Stimulated activated CD8-positive, alpha-beta memory T cell treated with anti-CD3 and anti-CD28 coated beads, Interleukin-4, amount 100 ng/mL, for 4 hours (primary cell): ENCODE data around the gene TNNI2.
A peak's percentile ranks its signal among the peaks of the same experiment; 100 is the strongest.

Experiments used
- DNase-seq, 2 donors: peaks; one replicate each; pipeline ENCODE4 v3.0.0-alpha.2; 2020; ENCODE audit warnings: low read depth in 2 of 2, low spot score in 1 of 2

Gene TNNI2

DNA sequence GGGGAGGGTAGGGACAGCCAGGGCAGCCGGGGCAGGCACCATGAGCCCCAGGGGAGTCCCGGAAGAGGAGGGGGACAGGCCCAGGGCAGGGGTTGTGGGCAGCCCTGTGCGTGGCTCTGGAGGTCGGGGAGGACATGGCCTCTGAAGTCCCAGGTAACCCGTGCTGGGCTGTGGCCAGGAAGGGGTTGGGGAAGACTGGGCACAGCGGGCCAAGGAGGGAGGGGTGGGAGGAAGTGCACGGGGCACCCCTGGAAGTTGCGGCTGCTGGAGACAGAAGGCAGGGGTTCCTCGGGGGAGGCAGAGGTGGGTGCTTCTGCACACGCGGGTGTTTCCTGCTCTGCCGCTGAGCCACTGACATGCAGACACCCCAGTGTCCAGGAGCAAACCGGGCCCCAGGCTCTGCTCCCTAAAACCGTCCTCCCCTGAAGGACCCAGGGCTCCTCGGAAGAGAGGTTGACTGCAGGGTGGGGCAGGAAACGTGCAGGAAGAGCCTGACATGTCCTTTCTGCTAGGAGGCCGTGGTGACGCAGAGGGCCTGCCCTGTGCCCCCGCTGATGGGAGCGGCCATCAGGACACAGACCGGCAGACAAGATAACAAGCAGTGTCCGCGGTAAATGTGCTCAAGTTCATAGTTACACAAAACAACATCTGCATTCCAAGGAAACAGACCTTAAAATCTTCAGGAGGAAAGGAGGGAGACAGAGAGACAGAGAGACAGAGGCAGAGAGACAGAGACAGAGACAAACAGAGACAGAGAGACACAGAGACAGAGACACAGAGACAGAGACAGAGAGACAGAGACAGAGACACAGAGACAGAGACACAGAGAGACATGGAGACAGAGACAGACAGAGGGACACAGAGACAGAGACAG, 5.7 kb downstream of the TNNI2 start:
- no peak for DNase-seq

DNA sequence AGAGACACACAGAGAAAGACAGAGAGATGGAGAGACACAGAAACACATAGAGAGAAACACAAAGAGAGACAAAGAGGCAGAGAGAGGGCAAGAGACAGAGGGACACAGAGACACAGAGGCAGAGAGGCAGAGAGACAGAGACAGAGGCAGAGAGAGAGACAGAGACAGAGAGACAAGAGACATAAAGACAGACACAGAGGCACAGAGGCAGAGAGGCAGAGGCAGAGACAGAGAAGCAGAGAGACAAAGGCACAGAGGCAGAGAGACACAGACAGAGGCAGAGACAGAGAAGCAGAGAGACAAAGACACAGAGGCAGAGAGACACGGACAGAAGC, 6.3 kb downstream of the TNNI2 start:
- no peak for DNase-seq

DNA sequence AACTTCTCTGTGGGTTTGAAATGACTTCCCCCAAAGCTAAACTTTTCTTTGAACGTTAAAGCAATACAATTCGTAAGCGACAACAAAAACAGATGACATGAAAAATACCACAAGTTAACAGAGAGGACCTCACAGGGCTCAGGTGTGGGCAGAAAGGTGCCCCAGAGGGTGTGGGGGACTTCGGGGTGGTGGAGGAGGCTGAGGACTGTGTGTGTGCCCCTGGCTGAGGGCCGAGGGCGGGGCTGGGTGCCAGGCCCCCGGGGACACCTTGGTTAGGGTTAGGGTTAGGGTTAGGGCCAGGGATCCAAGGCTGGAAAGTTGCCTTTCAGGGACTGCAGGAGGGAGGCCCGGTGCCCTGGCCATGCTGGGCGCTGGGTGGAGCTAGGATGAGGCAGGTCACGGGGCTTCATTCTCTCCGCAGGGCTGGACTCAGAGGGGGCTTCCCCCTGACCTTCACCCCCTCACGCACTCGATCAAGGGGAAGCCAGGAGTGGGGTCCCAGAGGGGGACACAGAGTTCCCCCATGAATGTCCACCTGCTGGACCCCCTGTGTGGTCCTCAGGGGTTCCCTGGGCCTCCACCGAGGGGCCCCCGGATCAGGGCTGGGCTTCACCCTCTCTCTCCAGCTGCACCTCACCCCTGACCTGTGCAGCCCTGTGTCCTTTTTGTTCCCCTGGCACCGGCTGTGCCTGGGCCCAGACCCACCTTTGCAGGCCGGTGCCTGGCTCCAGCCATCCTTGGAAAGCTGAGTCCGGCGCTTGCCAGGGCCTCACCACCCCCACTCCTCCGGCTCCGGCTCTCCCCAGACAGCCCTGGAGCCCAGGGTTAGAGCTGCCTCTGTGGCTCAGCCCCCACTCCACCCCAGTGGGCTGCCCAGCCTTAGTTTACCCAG, 7.0 kb downstream of the TNNI2 start:
- no peak for DNase-seq

DNA sequence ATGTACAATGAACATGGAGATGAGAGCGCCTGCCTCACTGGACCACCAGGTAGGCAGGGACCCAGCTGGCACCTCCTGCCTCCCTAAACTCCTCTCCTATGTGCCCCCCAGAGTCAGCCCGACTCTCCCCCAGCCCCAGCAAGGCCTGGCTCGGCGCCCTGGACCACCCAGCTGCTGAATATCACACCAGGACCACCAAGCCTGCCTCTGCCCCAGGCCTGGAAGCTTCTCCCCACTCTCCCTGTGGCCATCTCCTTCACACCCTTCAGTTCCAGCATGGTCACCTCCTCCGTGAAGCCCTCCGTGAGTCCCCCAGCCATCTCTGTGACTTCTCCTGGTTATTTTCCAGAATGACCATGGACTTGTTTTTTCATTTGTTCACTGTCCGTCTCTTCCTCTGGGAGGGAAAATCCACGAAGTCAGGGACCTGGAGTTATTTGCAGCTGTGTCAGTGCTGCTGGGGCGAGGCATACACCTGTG, 7.7 kb downstream of the TNNI2 start:
- DNase-seq, result no peak

DNA sequence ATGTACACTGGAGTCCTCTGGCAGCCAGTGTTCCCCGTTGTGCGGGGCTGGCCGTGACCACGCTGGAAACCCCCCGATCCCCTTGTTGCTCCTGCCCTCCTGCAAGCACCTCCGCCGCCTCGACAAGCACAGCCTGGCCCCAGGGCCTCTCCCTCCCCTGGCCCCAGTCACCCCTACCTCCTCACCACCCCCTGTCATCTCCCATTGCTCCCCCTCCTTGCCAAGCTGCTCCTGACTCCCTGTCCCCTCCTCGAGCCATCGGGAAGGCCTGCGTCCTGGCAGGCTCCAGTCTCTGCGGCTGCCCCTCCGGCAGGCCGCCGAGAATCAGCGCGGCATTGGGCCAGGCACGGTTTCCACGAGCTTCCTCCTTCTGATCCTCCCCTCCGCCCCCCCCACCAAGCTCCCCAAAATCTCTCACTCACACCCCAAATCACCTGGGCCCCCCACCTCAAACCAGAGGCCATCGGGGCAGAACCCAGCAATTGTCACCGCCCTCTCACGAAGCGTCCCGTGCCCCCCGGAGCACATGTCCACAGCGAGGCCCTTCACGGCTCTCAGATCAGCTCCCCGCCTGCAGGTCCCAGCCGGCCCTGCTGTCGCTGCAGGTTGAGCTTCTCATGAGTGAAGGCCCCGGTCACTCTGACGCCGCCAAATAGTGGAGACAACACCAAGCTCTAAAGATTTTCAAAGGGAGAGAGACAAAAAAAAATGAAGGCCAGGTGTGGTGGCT, 8.4 kb downstream of the TNNI2 start:
- no peak for DNase-seq

DNA sequence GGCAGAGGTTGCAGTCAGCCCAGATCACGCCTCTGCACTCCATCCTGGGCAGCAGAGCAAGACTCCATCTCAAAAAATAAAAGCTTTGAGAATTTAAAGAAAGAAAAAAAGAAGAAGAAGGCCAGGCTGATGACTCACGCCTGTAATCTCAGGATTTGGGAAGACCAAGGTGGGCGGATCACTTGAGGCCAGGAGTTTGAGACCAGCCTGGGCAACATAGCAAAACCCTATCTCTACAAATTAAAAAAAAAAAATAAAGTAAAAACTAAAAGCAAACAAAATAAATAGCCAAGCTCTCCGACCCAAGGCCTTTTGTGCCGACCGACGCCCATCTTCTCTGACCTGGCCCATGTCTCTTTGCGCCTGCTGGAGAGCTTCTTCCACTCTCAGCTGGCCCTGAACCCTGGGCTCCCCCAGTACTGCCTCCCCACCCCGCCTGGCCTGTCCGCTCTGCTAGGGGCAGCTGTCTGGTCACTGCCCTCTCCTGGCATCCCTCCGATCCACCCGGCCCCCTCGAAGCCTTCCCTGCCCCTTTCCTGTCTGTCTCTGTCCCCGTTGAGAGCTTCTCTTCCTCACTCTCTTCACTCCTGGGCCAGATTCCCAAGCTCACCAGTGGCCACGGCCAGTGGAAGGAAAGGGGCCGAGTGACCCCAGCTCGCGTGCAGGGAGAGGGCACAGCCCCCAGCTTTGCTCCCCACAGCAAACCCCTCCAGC, 9.3 kb downstream of the TNNI2 start:
- no peak for DNase-seq

DNA sequence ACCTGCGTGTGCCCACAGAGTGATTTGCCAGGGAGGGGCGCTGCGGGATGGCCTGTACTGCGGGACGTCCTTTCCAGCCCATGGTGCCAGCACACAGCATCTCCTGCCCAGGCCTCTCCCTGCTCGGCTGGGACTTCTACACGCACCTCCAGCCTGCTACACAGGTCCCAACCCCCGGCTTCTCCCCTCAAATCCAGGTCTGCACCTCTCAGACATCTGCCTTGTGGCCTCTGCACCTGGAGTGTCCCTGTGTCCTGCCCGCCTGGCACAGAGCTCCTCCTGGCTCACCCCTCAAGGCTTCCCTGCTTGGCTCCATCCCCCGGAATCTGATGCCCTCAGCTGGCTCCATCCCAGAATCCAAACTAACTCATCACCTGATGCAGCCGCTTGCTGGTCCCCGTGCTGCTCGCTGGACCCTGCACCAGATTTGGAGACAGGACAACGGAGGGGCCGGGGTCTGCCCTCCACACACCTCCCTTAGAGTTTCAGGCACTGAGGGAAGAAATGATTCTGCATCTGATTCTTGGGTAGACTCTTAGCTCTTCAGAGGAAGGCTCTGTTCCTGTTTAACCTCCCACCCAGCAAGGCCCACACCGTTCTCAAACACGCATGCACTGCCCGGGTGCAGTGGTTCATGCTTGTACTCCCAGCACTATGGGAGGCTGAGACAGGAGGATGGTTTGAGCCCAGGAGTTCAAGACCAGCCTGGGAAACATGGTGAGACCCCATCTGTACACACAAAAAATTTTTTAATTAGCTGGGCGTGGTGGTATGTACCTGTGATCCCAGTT, 10.1 kb downstream of the TNNI2 start:
- no peak for DNase-seq

DNA sequence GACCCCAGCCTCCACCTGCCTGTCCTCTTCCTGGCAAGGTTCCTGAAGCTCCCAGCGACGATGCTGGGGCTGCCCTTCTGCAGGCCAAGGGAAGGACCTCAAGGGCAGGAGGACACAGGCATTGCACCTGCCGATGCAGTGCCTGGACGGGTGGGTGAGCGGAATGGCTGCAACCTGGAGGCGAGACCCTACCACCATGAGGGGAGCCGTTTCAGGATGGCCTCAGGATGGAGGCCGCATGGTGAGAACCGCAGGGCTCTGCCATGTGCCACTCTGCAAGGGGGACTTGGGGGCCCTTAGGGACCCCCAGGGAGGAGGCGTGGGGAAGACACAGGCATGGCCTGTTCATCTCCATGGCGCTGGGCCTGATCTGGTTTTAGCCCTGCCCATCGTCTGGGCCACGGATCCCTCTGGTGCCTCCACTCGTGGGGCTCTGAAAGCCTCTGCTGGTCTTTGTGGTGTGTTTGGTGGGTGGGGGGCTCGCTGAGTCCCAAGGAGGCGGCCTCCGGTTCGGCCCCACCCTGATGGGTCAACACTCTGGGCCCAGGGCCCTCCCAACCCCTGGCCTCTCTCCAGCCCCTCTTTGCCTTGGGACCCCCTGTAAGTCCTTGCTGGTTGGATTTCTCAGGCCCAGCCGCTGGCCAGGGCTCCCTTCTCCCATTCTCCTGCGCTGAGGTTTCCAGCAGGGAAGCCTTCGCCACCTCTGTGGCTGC, 12.8 kb downstream of the TNNI2 start:
- no peak for DNase-seq

DNA sequence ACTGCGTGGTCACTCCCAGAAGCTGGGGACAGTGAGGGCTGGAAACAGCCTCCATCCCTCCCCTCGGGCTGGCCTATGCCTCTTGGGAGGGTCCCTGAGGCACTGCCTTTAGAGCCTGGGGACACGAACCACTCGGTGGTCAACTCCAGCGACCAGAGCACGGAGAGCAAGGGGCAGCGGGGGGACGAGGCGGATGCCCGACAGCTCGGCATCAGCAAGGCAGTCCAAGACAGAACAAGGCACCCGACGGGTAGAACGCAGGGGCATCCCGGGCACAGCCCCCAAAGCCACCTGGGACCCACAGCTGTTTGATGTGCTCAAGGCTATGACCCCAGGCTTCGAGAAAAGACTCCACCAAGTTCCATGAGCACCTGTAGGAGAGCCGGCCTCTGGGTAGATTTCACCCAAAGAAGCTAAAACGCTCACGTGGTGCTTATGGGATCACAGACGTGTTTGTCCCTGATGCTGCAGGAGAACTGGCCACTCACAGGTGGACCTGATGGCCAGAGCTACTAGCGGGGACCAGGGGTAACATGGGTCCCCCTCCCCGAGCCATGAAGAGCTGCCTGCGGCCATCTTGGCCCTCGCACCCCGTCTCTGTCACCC, 13.6 kb downstream of the TNNI2 start:
- DNase-seq, result no peak

DNA sequence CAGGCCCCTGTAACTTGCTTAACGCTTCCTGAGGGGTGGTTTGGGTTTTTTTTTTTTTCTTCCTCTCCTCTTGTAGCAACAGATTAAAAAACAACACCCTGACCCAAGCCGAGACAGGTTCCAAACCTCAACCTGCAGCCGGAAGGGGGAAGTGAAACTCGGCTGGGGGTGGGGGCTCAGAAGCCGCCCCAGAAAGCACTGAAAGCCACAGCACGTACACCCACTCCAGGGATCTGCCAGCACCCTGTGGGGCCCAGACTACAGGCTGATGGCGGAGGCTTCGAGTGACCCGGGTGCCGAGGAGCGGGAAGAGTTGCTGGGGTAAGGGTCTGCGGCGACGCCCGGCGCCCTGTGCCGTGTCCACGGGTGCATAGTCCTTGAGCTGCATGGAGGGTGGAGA, 14.1 kb downstream of the TNNI2 start, which contains the start of gene LSP1:
LSP1 (plus strand) TSS at position 208 of the 400 bp plus-strand sequence; CDS start at position 269, 61 bp downstream.
- DNase-seq, result peak; percentile 53 to 71

DNA sequence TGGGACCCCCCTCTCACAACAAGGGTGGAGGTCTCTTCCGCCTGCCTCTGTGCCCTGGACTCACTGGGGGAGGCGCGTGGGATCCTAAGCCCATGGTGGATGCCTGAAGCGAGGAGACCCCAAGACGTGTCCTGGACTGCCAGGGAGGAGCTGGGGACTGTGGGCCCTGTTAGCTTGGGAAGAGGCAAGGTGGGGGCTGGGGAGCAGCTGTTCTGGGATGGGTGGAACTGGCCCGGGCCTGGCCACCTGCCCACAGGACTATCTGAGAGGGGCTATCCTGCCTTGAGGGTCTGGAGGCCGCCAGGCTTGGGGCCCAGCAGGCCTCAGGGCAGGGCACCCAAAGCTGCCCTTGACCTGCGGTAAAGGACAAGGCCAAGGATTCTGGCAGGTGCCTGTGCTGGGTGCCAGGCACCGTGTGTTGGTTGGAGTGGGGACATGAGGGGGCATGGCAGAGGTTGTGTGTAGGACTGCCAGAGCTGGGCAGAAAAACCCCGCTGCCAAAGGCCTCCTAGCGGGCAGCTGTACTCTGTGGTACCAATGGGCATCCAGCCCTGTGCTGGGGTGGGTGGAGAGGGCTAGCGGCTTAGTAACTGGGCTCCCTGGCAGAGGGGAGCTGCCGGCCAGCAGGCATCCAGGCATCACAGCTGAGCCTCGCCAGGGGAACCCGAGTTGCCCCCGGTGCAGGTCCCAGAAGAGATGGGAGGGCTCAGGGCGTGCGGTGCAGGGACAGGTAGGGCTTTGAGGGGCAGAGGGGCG, 14.8 kb downstream of the TNNI2 start:
- DNase-seq, result no peak

DNA sequence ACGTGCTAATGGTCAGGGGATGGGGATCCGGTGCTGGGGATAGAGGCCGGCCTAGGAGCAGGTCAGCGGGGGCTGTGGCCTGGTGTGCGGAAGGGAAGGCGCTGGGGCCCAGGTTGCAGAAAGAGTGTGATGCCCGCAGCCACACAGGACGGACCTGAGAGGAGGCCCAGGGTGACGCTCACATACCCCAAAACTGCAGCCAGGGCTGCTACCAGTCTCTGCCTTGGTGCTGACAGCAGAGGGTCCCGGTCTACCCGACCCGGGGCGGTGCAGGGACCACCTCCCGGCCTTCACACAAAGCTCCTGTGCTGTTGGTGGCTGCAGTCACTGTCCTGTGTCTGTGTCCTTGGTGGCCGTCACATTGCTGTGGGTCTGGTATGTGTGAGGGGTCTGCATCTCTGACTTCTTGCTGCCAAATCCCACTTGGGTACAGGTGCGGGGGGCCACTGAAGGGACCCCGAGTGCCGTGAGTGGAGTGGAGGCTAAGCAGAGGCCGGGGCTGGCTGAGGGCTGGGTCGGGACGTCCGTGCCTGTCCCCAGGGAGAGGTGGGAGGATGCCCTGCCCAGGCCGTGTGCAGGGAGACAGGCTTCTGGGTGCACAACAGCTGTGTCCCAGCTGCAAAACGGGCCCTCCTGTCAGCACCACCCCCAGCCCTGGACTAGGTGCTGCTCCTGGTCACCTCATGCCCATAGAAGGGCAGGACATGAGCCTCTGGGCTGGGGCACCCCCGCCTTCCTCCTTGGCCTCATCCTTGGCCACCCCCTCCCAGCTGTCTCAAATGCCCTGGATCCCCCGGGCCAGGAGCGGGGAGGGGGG, 15.6 kb downstream of the TNNI2 start:
- DNase-seq, result no peak

DNA sequence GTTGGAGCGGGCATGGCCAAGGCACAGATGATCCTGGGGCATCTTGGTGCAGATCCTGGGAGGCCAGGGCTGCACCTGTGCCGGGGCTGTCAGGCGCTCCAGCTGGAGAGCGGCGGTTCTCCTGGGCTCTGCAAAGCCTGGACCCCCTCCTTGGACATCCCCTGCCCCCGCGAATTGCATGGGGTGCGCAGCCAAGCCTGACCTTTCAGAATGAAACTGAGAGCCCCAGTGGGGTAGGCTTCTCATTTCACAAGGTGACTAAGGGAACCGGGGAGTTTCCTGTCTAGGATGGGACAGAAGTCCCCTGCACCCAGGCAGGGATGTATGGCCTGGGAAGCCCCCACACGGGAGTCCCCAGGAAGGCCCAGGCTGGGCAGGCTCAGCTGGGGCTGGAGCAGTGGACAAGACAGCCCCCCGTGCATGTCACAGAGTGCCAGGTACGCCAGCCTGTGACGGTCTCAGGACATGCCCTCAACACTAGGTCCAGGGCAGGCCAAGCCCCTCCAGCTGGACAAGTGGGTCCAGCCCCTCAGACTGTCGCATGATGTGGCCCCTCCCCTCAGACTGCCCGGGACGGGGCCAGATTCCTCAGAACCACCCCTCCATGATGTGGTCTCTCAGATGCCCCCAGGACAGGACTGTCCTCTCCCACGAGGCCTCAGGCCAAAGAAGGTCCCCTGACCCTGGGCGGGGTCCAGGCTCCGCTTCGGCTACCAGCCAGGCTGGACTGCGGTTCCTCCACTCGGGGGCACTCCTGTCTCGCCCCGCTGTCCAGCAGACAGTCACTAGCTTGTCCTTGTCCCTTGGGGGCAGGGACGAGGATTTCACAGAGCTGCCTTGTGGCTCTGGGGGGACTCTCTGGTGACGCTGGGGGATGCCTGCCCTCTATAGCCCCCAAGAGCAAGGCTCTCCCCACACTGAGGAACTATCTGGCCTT, 16.4 kb downstream of the TNNI2 start:
- DNase-seq, result no peak

DNA sequence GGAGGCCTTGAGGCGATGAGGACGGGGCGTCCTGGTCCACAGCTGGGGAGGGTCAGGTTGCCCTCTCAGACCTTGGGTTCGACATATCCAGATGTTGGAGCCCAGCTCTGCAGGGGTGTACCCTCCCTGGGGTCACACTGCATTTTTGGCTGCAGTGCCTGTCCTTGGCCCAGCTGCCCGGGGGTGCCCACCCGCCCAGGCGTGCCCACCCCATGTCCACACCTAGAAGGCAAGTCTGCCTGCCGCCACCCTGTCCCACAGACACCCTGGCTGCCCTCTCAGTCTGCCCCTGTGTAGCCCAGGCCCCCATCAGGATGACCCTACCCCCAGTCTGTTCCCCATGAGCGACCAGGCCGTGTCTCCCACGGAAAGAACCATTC, 17.1 kb downstream of the TNNI2 start:
- no peak for DNase-seq

DNA sequence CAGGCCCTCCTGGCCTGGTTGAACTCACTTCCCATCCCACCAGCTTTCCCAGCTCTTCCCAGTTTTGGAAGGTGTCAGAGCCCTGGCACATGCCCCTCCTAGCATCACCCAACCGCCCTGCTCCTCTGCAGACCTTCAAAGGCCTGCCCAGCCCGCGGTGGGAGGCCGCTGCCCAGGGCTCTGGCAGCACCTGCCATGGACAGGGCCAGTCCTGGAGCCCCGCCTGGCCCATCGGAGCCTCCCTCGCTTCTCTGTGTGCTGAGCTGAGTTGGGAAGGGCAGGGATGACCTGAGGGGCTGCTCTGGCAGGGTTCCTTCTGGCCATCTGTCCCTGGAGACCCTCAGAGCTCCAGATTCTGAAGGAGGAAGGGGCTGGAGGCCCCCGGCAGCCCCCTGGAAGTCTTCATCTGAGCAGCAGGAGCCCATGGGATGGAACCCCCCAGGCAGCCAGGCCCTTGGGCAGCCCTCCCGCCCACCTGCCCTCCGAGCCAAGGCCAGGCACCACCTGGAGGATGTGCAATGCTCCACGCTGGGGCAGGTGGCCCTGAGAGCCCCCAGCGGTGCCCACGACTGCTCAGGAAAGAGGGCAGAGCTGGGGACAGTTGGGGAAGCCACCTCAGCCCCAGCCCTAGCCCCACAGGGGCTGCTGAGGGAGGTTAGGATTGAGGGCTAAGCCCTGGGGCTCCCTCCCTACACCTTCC, 17.7 kb downstream of the TNNI2 start:
- DNase-seq, result no peak

DNA sequence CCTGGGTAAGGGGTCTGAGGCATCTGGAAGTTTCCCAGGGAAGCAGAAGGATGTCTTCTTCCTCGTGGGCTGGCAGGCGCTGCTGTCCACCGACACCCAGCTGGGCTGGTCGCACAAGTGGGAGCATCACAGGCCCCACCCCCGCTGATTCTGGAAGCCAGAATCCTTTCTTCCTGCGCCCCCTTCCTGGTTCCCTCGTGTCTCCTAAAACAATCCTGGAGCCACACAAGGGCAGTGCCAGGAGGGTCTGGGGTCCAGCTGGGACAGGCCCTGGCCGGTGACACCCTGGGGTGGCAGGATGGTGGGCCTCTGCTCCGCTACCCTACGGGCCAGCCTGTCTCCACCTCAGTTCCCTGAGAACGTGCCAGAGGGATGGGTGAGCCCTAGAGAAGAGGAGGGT, 18.3 kb downstream of the TNNI2 start:
- no peak for DNase-seq
